DND-41 (cell line): ENCODE data around the gene ANKRD6.

ENCODE experiments used
- EZH2 ChIP-seq: IDR thresholded peaks from 3 replicates; pipeline ENCODE4 v1.6.1; 2012; ENCODE audit warnings: borderline replicate concordance, low read depth, mild to moderate bottlenecking, moderate library complexity, low read length, inconsistent platforms; ENCODE audit not compliant: severe bottlenecking
- TF ChIP-seq, protein P1 (sequence below): IDR thresholded peaks from 2 replicates; pipeline ENCODE4 v1.5.1; 2012; ENCODE audit warnings: borderline replicate concordance, low read length, moderate library complexity, mild to moderate bottlenecking; ENCODE audit not compliant: poor library complexity, severe bottlenecking; ENCODE audit errors: extremely low read depth

DNA sequence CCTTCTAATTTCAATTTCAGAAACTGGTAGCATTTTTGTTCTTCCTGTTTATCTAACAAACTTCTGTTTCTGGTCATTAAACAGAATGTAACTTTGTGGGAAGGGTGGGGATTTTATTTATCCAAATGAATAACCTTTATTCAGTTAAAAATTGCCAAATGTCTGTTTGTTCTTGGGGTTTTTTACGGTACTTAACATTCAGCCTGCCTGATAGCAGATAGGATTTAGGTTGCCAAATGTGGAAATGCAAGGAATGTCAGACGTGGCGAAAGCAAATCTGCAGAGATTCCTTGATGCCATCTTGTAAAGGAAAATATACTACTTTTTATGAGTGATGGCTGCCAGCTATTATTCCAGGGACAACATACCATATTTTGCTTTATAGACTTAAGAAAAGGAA, 109.9 kb downstream of the ANKRD6 start:
- TF ChIP-seq, protein P1, sequence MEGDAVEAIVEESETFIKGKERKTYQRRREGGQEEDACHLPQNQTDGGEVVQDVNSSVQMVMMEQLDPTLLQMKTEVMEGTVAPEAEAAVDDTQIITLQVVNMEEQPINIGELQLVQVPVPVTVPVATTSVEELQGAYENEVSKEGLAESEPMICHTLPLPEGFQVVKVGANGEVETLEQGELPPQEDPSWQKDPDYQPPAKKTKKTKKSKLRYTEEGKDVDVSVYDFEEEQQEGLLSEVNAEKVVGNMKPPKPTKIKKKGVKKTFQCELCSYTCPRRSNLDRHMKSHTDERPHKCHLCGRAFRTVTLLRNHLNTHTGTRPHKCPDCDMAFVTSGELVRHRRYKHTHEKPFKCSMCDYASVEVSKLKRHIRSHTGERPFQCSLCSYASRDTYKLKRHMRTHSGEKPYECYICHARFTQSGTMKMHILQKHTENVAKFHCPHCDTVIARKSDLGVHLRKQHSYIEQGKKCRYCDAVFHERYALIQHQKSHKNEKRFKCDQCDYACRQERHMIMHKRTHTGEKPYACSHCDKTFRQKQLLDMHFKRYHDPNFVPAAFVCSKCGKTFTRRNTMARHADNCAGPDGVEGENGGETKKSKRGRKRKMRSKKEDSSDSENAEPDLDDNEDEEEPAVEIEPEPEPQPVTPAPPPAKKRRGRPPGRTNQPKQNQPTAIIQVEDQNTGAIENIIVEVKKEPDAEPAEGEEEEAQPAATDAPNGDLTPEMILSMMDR, result no peak
- TF ChIP-seq EZH2, result no peak
